ENCODE measurements around the gene FAM53B.
"Not testable (repeated sequence)": the region's sequence is repeated elsewhere in the genome, so short reads cannot be mapped to it uniquely, and the experiment has no call there.

The FAM53B gene

GRCh38 chr10:124744102-124745050 is at the start of gene FAM53B:
Gene FAM53B, minus strand, starts transcription at chr10:124744378. Its CDS starts 37,665 bp downstream, at chr10:124706713.
- CTCF ChIA-PET: interaction anchor here (0.6 to 1.8 kb wide), 6 partner anchors 48 to 858 kb away, joined by 3 to 10 read pairs (median 3); partner anchors contain the start of gene ABRAXAS2
- TF ChIP-seq, protein P1, sequence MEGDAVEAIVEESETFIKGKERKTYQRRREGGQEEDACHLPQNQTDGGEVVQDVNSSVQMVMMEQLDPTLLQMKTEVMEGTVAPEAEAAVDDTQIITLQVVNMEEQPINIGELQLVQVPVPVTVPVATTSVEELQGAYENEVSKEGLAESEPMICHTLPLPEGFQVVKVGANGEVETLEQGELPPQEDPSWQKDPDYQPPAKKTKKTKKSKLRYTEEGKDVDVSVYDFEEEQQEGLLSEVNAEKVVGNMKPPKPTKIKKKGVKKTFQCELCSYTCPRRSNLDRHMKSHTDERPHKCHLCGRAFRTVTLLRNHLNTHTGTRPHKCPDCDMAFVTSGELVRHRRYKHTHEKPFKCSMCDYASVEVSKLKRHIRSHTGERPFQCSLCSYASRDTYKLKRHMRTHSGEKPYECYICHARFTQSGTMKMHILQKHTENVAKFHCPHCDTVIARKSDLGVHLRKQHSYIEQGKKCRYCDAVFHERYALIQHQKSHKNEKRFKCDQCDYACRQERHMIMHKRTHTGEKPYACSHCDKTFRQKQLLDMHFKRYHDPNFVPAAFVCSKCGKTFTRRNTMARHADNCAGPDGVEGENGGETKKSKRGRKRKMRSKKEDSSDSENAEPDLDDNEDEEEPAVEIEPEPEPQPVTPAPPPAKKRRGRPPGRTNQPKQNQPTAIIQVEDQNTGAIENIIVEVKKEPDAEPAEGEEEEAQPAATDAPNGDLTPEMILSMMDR (conservative IDR thresholded peaks at IDR 0.05; ENCODE audit: low read depth): no peak; the same call in 1 of the 2 replicates
- POLR2A ChIA-PET (ENCODE audit: low non-redundant PET): no interaction called here
- peak within 1 kb of the TSS; percentile 97 for H3K27ac ChIP-seq
- peak; percentile 80 for DNase-seq (ENCODE audit: low spot score)

DNA sequence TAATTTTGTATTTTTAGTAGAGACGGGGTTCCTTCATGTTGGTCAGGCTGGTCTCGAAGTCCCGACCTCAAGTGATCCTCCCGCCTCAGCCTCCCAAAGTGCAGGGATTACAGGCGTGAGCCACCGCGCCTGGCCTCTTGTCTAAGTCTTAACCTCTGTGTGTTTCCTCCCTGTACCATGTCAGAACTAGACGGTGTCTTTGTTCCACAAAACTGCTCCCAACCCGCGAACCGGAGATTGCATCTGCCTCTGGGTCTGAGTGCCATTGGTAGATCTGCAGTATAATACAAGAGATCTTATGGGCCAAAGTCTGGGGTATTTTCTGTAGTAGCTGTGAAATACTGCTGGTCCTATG is 48.8 kb upstream of the FAM53B start:
- no peak for DNase-seq (ENCODE audit: low spot score)
- TF ChIP-seq, protein P1 (conservative IDR thresholded peaks at IDR 0.05; ENCODE audit: low read depth): no peak
- POLR2A ChIA-PET (ENCODE audit: low non-redundant PET): no interaction called here
- CTCF ChIA-PET: interaction anchor here (0.6 kb wide), 2 partner anchors 261 to 361 kb away, joined by 4 read pairs; no protein-coding TSS in a partner anchor
- H3K27ac ChIP-seq: peak overlapping the region; percentile 87

DNA sequence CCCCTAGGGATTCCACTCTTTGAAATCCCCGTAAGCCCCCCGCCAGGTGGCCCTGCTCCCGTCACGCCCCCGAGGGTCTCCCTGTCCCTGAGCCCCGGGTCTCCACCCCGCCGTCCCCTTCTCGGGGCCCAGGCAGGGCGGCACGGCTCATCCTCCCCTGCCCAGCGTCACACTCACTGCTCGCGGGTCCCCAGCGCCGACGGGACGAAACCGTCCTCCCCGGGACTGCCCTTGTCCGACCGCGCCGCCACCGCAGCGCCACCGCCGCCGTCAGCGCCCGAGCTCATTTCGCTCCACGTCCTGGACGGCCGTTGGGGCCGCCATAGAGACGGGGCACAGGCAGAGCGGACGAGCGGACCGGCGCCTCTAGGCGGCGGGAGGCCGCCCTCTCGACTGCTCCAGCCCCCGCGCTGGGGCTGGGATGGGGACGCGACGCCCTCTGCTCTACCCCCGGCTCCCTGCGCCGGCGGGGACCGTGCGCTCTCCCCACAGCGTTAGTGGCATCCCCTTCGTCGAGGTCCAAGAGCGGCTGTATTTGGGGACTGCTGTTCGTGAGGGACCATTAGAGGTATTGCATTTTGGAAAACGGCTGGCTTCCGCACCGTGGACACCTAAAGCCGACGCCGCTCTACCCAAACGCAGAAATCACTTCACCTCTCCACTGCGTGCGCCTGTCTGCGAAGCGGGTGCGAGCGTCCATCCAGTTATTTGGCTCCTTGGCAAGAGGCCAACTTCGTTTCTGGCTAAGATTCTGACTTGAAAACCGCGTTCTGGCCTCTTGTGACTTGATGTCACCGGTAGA is 47.6 kb upstream of the FAM53B start, which contains the start of gene EEF1AKMT2:
Gene EEF1AKMT2 (minus strand): TSS at position 341 of the 802 bp plus-strand sequence. CDS start 54 bp downstream, at position 287.
- peak; percentile 94 for DNase-seq (ENCODE audit: low spot score)
- H3K27ac ChIP-seq: peak within 1 kb of the TSS; percentile 87
- TF ChIP-seq, protein P1 (conservative IDR thresholded peaks at IDR 0.05; ENCODE audit: low read depth): 0 out of 2 replicates have a peak, but pooled peaks have one; percentile 18
- ChIA-PET CTCF (interaction anchor here (0.7 to 0.8 kb wide), 3 partner anchors 50 to 355 kb away, joined by 3 to 4 read pairs (median 3); no protein-coding TSS in a partner anchor), POLR2A (ENCODE audit: low non-redundant PET) (interaction anchor here (0.6 to 1.1 kb wide), 6 partner anchors 10 to 752 kb away, joined by 3 to 4 read pairs (median 3); partner anchors contain the start of gene ABRAXAS2)

DNA sequence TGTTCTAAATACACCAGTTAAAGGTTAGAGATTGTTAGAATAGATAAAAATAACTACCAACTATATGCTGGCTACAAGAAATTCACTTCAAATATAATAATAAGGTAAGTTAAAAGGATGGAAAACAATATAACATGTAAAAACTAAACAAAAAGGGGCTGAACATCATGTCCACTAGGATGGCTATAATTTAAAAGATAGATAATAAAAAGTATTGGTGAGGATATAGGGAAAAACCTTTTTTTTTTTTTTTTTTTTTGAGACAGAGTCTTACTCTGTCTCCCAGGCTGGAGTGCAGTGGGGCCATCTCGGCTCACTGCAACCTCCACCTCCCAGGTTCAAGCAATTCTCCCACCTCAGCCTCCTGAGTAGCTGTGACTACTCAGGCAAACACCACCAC is 38.7 kb upstream of the FAM53B start:
- DNase-seq (ENCODE audit: low spot score); CTCF ChIA-PET; H3K27ac ChIP-seq: not testable (repeated sequence)
- POLR2A ChIA-PET (ENCODE audit: low non-redundant PET): interaction anchor here (0.7 kb wide), 1 partner anchor 36 kb away, joined by 3 read pairs; no protein-coding TSS in a partner anchor

GRCh38 chr10:124768791-124769190 is 24.6 kb upstream of the FAM53B start:
- ChIA-PET CTCF (no interaction called here), POLR2A (ENCODE audit: low non-redundant PET) (no interaction called here)
- DNase-seq (ENCODE audit: low spot score): no peak
- H3K27ac ChIP-seq: no peak overlapping the region
- TF ChIP-seq, protein P1 (conservative IDR thresholded peaks at IDR 0.05; ENCODE audit: low read depth): no peak

GRCh38 chr10:124765256-124765655 is 21.1 kb upstream of the FAM53B start:
- POLR2A ChIA-PET (ENCODE audit: low non-redundant PET): no interaction called here
- CTCF ChIA-PET: interaction anchor here (0.5 to 1.1 kb wide), 2 partner anchors 9 to 25 kb away, joined by 3 read pairs; no protein-coding TSS in a partner anchor
- TF ChIP-seq, protein P1 (conservative IDR thresholded peaks at IDR 0.05; ENCODE audit: low read depth): no peak

More at GRCh38 chr10:124765256-124765655, 21.1 kb upstream of the FAM53B start:
- H3K27ac ChIP-seq: no peak overlapping the region
- DNase-seq (ENCODE audit: low spot score): no peak
